ENCODE results near the gene USP33. TPM values are rescaled to one million over a fixed set of nuclear protein-coding genes. Genes with fewer than 3 reads are reported as not detected.
"Not testable (repeated sequence)": the region's sequence is repeated elsewhere in the genome, so short reads cannot be mapped to it uniquely, and the experiment has no call there.

Gene USP33
- total and polyA plus RNA-seq, 8 donors = 17.3 to 174 (median 61.2) TPM

- no peaks in the 10 kb centered on the region for H3K9me3 ChIP-seq
- H3K4me3 ChIP-seq = no peak overlapping the region
- WGBS, 5 donors = 92 to 94% (median 93%) methylated on average over 4 of the region's 4 CpGs
- intact Hi-C loops (cut with DNase I; ENCODE audit: low total_unique reads) = no loop called here
- no peak for DNase-seq
- H3K4me1 ChIP-seq = no peaks in the 10 kb centered on the region
- TF ChIP-seq EP300 (IDR thresholded peaks at IDR 0.05) (no peak), CTCF (IDR thresholded peaks at IDR 0.05) (no peak), POLR2AphosphoS5 (IDR thresholded peaks at IDR 0.05) (no peak), POLR2A (IDR thresholded peaks at IDR 0.05) (no peak)
- H3K36me3 ChIP-seq = peaks cover 29 to 62% (median 57%) of the 10 kb centered on the region in 4 donors
- no peak overlapping the region for H3K27ac ChIP-seq
- no peaks in the 10 kb centered on the region for H3K27me3 ChIP-seq
Observed at GRCh38 chr1:77706321-77706720, 53.3 kb downstream of the USP33 start.

GRCh38 chr1:77704736-77705135 lies 54.9 kb downstream of the USP33 start:
- 66 to 90% (median 77%) methylated on average over 2 of the region's 2 CpGs for WGBS, 5 donors
- no peak overlapping the region for H3K27ac ChIP-seq
- DNase-seq = no peak
- TF ChIP-seq EP300 (IDR thresholded peaks at IDR 0.05) = no peak
- TF ChIP-seq POLR2A (IDR thresholded peaks at IDR 0.05) = no peak
- no peak for TF ChIP-seq CTCF (IDR thresholded peaks at IDR 0.05)
- TF ChIP-seq POLR2AphosphoS5 (IDR thresholded peaks at IDR 0.05) = no peak
- no peak overlapping the region for H3K4me3 ChIP-seq
- H3K4me1 ChIP-seq = no peaks in the 10 kb centered on the region
- no peaks in the 10 kb centered on the region for H3K9me3 ChIP-seq
- peaks cover 16 to 60% (median 53%) of the 10 kb centered on the region in 4 donors for H3K36me3 ChIP-seq
- no peaks in the 10 kb centered on the region for H3K27me3 ChIP-seq
- intact Hi-C loops (cut with DNase I; ENCODE audit: low total_unique reads) = no loop called here

GRCh38 chr1:77699673-77700072 lies 60.0 kb downstream of the USP33 start:
- intact Hi-C loops (cut with DNase I; ENCODE audit: low total_unique reads); H3K4me3 ChIP-seq; H3K27me3 ChIP-seq; H3K27ac ChIP-seq; DNase-seq; H3K9me3 ChIP-seq; H3K4me1 ChIP-seq: not testable (repeated sequence)
- WGBS, 5 donors = 94 to 100% (median 100%) methylated on average over 1 of the region's 1 CpG
- peaks cover 13 to 69% (median 59%) of the 10 kb centered on the region in 4 donors for H3K36me3 ChIP-seq

GRCh38 chr1:77697441-77697840 lies 62.2 kb downstream of the USP33 start:
- Histone ChIP-seq H3K36me3 (peaks cover 13 to 85% (median 80%) of the 10 kb centered on the region in 4 donors), H3K4me3 (no peak overlapping the region), H3K9me3 (no peaks in the 10 kb centered on the region), H3K27me3 (no peaks in the 10 kb centered on the region), H3K27ac (no peak overlapping the region), H3K4me1 (no peaks in the 10 kb centered on the region)
- no peak for TF ChIP-seq CTCF (IDR thresholded peaks at IDR 0.05)
- TF ChIP-seq EP300 (IDR thresholded peaks at IDR 0.05) = no peak
- TF ChIP-seq POLR2A (IDR thresholded peaks at IDR 0.05) = no peak
- TF ChIP-seq POLR2AphosphoS5 (IDR thresholded peaks at IDR 0.05) = no peak
- intact Hi-C loops (cut with DNase I; ENCODE audit: low total_unique reads) = no loop called here
- WGBS, 5 donors = 91 to 95% (median 93%) methylated on average over 3 of the region's 3 CpGs
- no peak for DNase-seq

- TF ChIP-seq POLR2AphosphoS5 (IDR thresholded peaks at IDR 0.05) (no peak), CTCF (IDR thresholded peaks at IDR 0.05) (no peak), POLR2A (IDR thresholded peaks at IDR 0.05) (no peak), EP300 (IDR thresholded peaks at IDR 0.05) (no peak)
- intact Hi-C loops (cut with DNase I; ENCODE audit: low total_unique reads) = no loop called here
Observed at GRCh38 chr1:77688939-77689338, 70.7 kb downstream of the USP33 start.

More at GRCh38 chr1:77688939-77689338, 70.7 kb downstream of the USP33 start:
- peaks cover 0 to 15% (median 8%) of the 10 kb centered on the region in 4 donors for H3K4me1 ChIP-seq
- H3K9me3 ChIP-seq = no peaks in the 10 kb centered on the region
- H3K4me3 ChIP-seq = no peak overlapping the region
- no peak overlapping the region for H3K27ac ChIP-seq
- WGBS, 5 donors = 87 to 93% (median 90%) methylated on average over 3 of the region's 3 CpGs
- DNase-seq = no peak
- H3K27me3 ChIP-seq = no peaks in the 10 kb centered on the region
- H3K36me3 ChIP-seq = peaks cover 0 to 41% (median 27%) of the 10 kb centered on the region in 4 donors
